T-helper 2 cell treated with Interferon-gamma antibody and Interleukin-4, amounts not matched to agents 5 μg/mL and 100 μg/mL, for 36 hours (primary cell): ENCODE data around the gene CEACAM1.
"Not testable (repeated sequence)": the region's sequence is repeated elsewhere in the genome, so short reads cannot be mapped to it uniquely, and the experiment has no call there.

Experiments
- DNase-seq: peaks from one replicate; pipeline ENCODE4 v3.0.0; 2021; ENCODE audit warnings: low spot score
- H3K27ac Mint-ChIP-seq: one replicate; pipeline ENCODE4 v1.8.0; 2021; ENCODE audit warnings: mild to moderate bottlenecking, mixed read lengths
- H3K27me3 Mint-ChIP-seq: one replicate; pipeline ENCODE4 v1.8.0; 2021; ENCODE audit warnings: low read depth, mixed read lengths
- H3K36me3 Mint-ChIP-seq: one replicate; pipeline ENCODE4 v1.8.0; 2021; ENCODE audit warnings: low read depth, mixed read lengths
- H3K4me1 Mint-ChIP-seq: one replicate; pipeline ENCODE4 v1.8.0; 2021; ENCODE audit warnings: low read depth, mixed read lengths
- H3K4me3 Mint-ChIP-seq: one replicate; pipeline ENCODE4 v1.8.0; 2022; ENCODE audit warnings: mild to moderate bottlenecking, moderate library complexity, mixed read lengths
- H3K9me3 Mint-ChIP-seq: one replicate; pipeline ENCODE4 v1.8.0; 2021; ENCODE audit warnings: mixed read lengths

CEACAM1 gene

DNA sequence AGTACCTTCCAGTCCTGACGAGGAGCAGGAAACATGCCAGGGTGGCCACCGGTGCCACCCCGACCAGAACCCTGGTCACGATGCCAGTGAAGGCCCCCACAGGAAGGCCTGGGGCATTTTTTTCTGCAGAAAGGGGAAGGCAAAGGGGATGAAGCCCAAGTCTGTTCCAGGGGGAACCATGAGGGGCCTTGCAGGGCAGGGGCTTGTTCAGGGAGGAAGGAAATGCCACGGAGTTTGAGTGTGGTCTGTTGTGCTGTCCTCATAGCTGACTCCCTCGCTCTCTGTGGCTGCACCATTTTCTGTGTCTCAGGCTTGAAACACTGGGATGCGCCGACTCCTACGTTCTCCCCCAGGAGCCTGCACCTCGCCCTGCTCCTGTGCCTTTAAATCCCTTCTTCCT, 27.5 kb upstream of the CEACAM1 start:
- Mint-ChIP-seq H3K4me1 (no peaks in the 10 kb centered on the region), H3K27ac (no peak overlapping the region), H3K4me3 (no peak overlapping the region), H3K36me3 (no peaks in the 10 kb centered on the region), H3K9me3 (no peaks in the 10 kb centered on the region), H3K27me3 (peaks cover 31% of the 10 kb centered on the region)
- DNase-seq, result no peak

DNA sequence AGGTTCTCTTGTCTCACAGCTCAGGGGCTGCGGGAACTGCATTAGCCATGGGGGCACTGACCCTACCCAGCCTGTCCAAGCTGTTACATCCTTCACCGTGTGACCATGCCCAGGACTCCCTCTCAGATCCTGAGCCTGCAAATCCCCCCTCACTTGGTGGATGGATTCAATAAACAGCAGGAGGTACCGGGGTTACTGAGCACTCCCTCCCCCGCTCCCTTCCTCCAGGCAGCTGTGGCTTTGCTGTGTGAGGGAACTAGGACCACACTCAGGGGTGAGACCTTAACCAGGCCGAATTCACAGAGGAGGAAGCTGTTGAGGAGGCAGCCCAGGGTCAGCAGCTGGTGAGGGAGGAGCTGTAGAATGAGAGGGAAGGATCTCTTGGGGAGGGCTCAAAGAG, 27.0 kb upstream of the CEACAM1 start:
- Mint-ChIP-seq H3K27me3 (peaks cover 28% of the 10 kb centered on the region), H3K36me3 (no peaks in the 10 kb centered on the region), H3K4me3 (no peak overlapping the region), H3K9me3 (no peaks in the 10 kb centered on the region), H3K27ac (no peak overlapping the region), H3K4me1 (no peaks in the 10 kb centered on the region)
- no peak for DNase-seq

DNA sequence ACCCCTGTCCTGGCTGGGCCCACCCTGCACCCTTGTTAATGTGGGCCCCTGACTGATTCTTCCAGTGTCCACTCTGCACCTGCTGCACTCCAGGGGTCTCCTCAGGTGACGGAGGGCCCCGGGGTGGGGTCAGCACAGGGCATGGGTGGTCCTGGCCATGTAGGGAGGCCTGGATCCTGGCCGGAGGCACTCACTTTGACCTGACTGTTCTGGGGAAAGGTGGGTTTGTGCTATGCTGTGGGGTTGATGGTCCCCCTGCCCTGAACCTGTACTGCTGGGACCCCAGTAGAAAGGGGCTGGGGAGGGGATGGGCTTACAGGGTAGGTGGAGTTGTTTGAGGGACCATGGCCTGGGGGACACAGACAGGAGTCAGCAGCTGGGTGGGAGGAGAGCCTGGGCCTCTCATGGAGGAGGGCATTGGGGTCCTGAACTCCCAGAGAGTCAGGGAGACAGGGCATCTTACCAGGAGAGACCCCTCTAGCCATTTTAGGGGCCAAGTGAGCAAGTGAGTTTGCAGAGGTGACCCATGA, 25.8 kb upstream of the CEACAM1 start:
- Mint-ChIP-seq H3K27ac (no peak overlapping the region), H3K4me3 (no peak overlapping the region), H3K36me3 (no peaks in the 10 kb centered on the region), H3K27me3 (peaks cover 28% of the 10 kb centered on the region), H3K9me3 (peaks cover 5% of the 10 kb centered on the region), H3K4me1 (no peaks in the 10 kb centered on the region)
- no peak for DNase-seq

- Mint-ChIP-seq H3K27ac (no peak overlapping the region), H3K4me1 (no peaks in the 10 kb centered on the region), H3K9me3 (peaks cover 5% of the 10 kb centered on the region), H3K27me3 (peaks cover 24% of the 10 kb centered on the region), H3K4me3 (no peak overlapping the region), H3K36me3 (no peaks in the 10 kb centered on the region)
- DNase-seq, result no peak
These were observed 25.2 kb upstream of the CEACAM1 start for GRCh38 chr19:42553292-42554045.

DNA sequence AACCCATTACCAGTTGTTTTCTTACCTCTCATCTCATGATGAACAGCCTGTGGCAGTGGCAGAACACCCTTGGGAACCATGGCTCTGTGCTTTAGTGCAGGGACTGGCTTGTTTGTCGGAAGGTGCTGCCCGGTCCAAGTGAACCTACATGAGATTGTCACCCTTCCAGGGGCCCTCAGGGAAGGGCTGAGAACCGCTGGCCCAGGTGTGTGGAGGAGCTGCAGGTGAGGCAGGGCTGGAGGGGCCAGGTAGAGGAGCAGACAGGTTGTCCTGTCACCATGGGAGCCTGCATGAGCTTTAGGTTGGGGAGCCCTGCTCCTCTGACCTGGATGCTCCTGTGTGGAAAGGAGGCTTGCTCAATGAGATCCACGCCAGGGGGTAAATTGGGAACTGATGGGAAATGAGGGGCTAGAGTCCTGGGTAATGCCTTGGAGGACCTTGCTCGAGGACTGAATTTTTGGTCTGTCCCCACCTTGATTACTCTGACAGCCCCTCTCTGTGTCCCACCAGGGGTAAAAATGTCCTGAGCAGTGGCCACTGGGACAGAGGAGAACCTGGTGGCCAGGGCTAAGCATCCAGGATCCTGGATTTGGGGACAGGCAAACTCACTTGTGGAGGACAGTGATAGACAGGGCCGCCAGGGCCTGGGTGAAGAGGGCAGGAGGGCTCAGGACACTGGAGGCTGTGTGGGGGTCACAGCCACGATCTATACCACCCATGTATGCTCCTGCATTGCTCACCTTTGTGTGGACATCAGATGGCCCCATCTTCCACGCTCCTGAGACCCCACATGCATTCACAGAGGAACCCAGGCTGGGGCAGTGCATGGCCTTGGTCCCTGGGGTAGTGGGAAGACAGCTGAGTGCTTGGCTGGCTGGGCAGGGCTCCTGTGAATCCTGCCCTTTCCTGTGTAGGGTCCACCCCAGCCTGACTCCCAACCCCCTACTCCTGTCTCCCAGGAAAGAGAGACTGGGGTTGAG, 24.1 kb upstream of the CEACAM1 start:
- Mint-ChIP-seq H3K4me3 (no peak overlapping the region), H3K4me1 (no peaks in the 10 kb centered on the region), H3K36me3 (no peaks in the 10 kb centered on the region), H3K27me3 (peaks cover 19% of the 10 kb centered on the region), H3K27ac (no peak overlapping the region), H3K9me3 (peaks cover 5% of the 10 kb centered on the region)
- DNase-seq, result no peak

DNA sequence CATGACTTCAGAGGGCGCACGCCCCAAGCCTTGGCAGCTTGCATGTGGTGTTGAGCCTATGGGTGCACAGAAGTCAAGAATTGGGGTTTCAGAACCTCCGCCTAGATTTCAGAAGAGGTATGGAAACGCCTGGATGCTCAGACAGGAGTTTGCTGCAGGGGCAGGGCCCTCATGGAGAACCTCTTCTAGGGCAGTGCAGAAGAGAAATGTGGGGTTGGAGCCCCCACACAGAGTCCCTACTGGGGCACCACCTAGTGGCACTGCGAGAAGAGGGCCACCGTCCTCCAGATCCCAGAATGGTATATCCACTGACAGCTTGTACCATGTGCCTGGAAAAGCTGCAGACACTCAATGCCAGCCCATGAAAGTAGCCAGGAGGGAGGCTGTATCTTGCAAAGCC, 22.2 kb upstream of the CEACAM1 start:
- H3K4me3 Mint-ChIP-seq, H3K27me3 Mint-ChIP-seq, H3K9me3 Mint-ChIP-seq, DNase-seq, H3K4me1 Mint-ChIP-seq, H3K27ac Mint-ChIP-seq, H3K36me3 Mint-ChIP-seq: not testable (repeated sequence)

- not testable (repeated sequence) for H3K27me3 Mint-ChIP-seq, H3K4me1 Mint-ChIP-seq, DNase-seq, H3K27ac Mint-ChIP-seq, H3K9me3 Mint-ChIP-seq, H3K4me3 Mint-ChIP-seq, H3K36me3 Mint-ChIP-seq
These were observed 20.8 kb upstream of the CEACAM1 start for GRCh38 chr19:42549067-42549466.

GRCh38 chr19:42548552-42548951, 20.3 kb upstream of the CEACAM1 start:
- H3K27me3 Mint-ChIP-seq, result peaks cover 4% of the 10 kb centered on the region
- no peak for DNase-seq

DNA sequence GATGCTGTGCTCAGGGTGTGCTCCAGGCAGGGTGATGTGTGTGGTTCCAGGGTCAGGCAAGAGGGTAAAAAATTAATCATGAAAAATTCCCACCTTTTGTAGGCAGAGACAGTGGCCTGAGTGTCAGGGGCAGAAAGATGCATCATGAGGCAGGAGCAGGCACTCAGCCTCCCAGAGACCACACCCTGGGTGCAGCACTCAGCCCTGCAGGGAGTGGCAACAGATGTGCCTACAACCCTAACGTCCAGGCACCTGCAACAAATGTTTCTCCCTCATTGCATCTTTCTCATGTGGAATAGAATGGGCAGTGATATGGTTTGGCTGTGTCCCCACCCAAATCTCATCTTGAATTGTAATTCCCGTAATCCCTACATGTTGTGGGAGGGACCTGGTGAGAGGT, 19.6 kb upstream of the CEACAM1 start:
- H3K9me3 Mint-ChIP-seq, result peaks cover 5% of the 10 kb centered on the region
- H3K27ac Mint-ChIP-seq, result no peak overlapping the region
- no peaks in the 10 kb centered on the region for H3K4me1 Mint-ChIP-seq
- H3K36me3 Mint-ChIP-seq, result no peaks in the 10 kb centered on the region
- peaks cover 4% of the 10 kb centered on the region for H3K27me3 Mint-ChIP-seq
- DNase-seq, result no peak
- no peak overlapping the region for H3K4me3 Mint-ChIP-seq

More at GRCh38 chr19:42548552-42548951, 20.3 kb upstream of the CEACAM1 start:
- H3K4me3 Mint-ChIP-seq, result no peak overlapping the region
- H3K27ac Mint-ChIP-seq, result no peak overlapping the region
- H3K9me3 Mint-ChIP-seq, result peaks cover 5% of the 10 kb centered on the region
- no peaks in the 10 kb centered on the region for H3K4me1 Mint-ChIP-seq
- H3K36me3 Mint-ChIP-seq, result no peaks in the 10 kb centered on the region

- peaks cover 4% of the 10 kb centered on the region for H3K27me3 Mint-ChIP-seq
- H3K9me3 Mint-ChIP-seq, result peaks cover 5% of the 10 kb centered on the region
- H3K27ac Mint-ChIP-seq, result no peak overlapping the region
- DNase-seq, result no peak
- H3K36me3 Mint-ChIP-seq, result no peaks in the 10 kb centered on the region
- H3K4me1 Mint-ChIP-seq, result no peaks in the 10 kb centered on the region
- no peak overlapping the region for H3K4me3 Mint-ChIP-seq
These were observed 18.7 kb upstream of the CEACAM1 start for GRCh38 chr19:42546831-42547500.

GRCh38 chr19:42544146-42544545, 15.9 kb upstream of the CEACAM1 start:
- H3K4me3 Mint-ChIP-seq, result no peak overlapping the region
- H3K4me1 Mint-ChIP-seq, result no peaks in the 10 kb centered on the region
- no peak for DNase-seq
- H3K36me3 Mint-ChIP-seq, result no peaks in the 10 kb centered on the region
- no peak overlapping the region for H3K27ac Mint-ChIP-seq
- H3K9me3 Mint-ChIP-seq, result peaks cover under 1% of the 10 kb centered on the region
- no peaks in the 10 kb centered on the region for H3K27me3 Mint-ChIP-seq

- Mint-ChIP-seq H3K36me3 (no peaks in the 10 kb centered on the region), H3K4me3 (no peak overlapping the region), H3K27ac (no peak overlapping the region), H3K9me3 (no peaks in the 10 kb centered on the region), H3K4me1 (no peaks in the 10 kb centered on the region), H3K27me3 (peaks cover 5% of the 10 kb centered on the region)
- DNase-seq, result no peak
These were observed 14.5 kb upstream of the CEACAM1 start for GRCh38 chr19:42542791-42543190.

DNA sequence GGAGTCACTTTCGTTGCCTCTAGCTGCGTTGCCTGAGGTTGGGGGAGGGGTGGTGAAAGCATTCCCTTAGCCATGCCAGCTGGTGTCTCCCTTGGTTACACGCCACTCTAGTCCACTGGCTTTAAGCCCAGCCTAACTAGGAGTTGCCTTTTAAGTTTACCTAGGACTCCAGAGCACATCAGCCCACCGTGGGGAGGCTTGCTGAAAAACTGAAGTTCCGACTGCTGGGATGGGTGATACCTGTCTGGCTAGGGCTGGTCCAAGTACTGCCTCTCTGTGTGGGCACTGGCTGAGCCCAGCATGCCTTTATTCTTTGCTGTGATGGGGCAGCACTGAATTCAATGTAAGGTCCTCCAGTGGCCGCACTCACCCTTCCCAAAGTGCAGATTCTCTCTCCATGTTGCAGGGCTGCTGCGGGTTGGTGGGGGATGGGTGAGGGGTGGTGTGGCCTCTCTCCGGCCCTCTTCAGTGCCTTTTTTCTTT, 11.8 kb upstream of the CEACAM1 start:
- H3K4me1 Mint-ChIP-seq, result no peaks in the 10 kb centered on the region
- H3K27ac Mint-ChIP-seq, result no peak overlapping the region
- no peaks in the 10 kb centered on the region for H3K9me3 Mint-ChIP-seq
- H3K4me3 Mint-ChIP-seq, result no peak overlapping the region
- DNase-seq, result no peak
- H3K36me3 Mint-ChIP-seq, result no peaks in the 10 kb centered on the region
- peaks cover 9% of the 10 kb centered on the region for H3K27me3 Mint-ChIP-seq
